Activated CD8-positive, alpha-beta memory T cell treated with anti-CD3 and anti-CD28 coated beads, Interleukin-2, amount 50 U/mL, for 48 hours (primary cell): Measurements from ENCODE around the gene CD93.

Experiments
- DNase-seq: peaks from one replicate; pipeline ENCODE4 v3.0.0-alpha.2; 2020

Gene CD93

GRCh38 chr20:23031346-23031745, 54.8 kb downstream of the CD93 start:
- DNase-seq = peak; percentile 6
